Suprapubic skin (tissue), 4 donors: ENCODE data around the gene SLC44A4. TPM values are rescaled to one million over a fixed set of nuclear protein-coding genes. Genes with fewer than 3 reads are reported as not detected.
"Not testable (repeated sequence)": the region's sequence is repeated elsewhere in the genome, so short reads cannot be mapped to it uniquely, and the experiment has no call there.

Experiments
- DNase-seq, 2 donors: peaks; one replicate each; pipeline ENCODE4 v3.0.0-alpha.2; 2019; ENCODE audit warnings: low spot score in 2 of 2
- H3K27ac ChIP-seq: fragments of 200-600 bp; sonication (generic); one replicate; pipeline ENCODE4 v1.5.1; 2019
- H3K27me3 ChIP-seq: fragments of 200-600 bp; sonication (generic); one replicate; pipeline ENCODE4 v1.5.1; 2019
- H3K36me3 ChIP-seq: fragments of 200-600 bp; sonication (generic); one replicate; pipeline ENCODE4 v1.5.1; 2019
- H3K4me1 ChIP-seq: fragments of 200-600 bp; sonication (generic); one replicate; pipeline ENCODE4 v1.5.1; 2019
- H3K4me3 ChIP-seq: fragments of 200-600 bp; sonication (generic); one replicate; pipeline ENCODE4 v1.5.1; 2019; ENCODE audit warnings: mild to moderate bottlenecking
- H3K9me3 ChIP-seq: fragments of 200-600 bp; sonication (generic); one replicate; pipeline ENCODE4 v1.5.1; 2019
- EP300 ChIP-seq: sonication (generic); formaldehyde crosslinking; IDR thresholded peaks from one replicate; pipeline ENCODE4 v1.6.1; 2017; ENCODE audit warnings: antibody characterized with exemption
- POLR2A ChIP-seq, 2 donors: fragments of 450-650 bp; IDR thresholded peaks; one replicate each; pipeline ENCODE4 v1.6.1; 2017; ENCODE audit warnings: antibody characterized with exemption in 2 of 2, mild to moderate bottlenecking in 2 of 2, moderate library complexity in 2 of 2
- POLR2AphosphoS5 ChIP-seq, 3 donors: sonication (generic); formaldehyde crosslinking; IDR thresholded peaks; one replicate each; pipeline ENCODE4 v1.6.1; 2017; ENCODE audit warnings: antibody characterized with exemption in 3 of 3
- WGBS: methylation state at CpG from one replicate; pipeline ENCODE4 v1.1.5; 2018; 5-methylcytosine and 5-hydroxymethylcytosine counted together
- total RNA-seq, 4 donors: library from RNA; depleted of rRNA; stranded (reverse); fragments of >200 nt; gene quantifications; one replicate each; pipeline ENCODE4 v1.1.0, GENCODE V29; 2016
- TF ChIP-seq, protein P1 (sequence below), 2 donors: fragments of 200-600 bp in 1 of 2; fragments of 450-650 bp in 1 of 2; sonication (generic) in 1 of 2; IDR thresholded peaks; one replicate each; pipeline ENCODE4 v1.5.1; 2016 to 2019; ENCODE audit warnings: antibody characterized with exemption in 2 of 2, mild to moderate bottlenecking in 1 of 2, moderate library complexity in 1 of 2

Gene SLC44A4
- total RNA-seq, 4 donors from 2014 or later, result 1.4 to 7.4 (median 4.1) TPM

DNA sequence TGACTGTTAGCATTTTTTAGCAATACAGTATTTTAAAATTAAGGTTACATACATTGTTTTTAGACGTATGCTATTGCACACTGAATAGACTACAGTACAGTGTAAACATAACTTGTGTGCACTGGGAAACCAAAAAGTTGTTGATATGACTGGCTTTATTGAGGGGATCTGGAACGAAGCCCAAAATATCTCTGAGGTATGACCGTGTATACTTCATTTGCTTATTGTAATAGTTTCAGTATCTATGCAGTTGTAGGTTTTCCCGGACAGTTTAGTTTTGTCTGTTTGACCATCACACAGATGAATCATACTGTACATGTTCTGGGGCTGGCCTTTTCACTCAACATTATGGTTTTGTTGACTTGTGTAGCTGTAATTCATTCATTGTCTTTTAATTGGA, 30.0 kb upstream of the SLC44A4 start:
- H3K4me3 ChIP-seq, result no peak overlapping the region
- TF ChIP-seq POLR2A (IDR thresholded peaks at IDR 0.05) (no peak), POLR2AphosphoS5 (IDR thresholded peaks at IDR 0.05) (no peak), EP300 (no peak)
- TF ChIP-seq, protein P1, sequence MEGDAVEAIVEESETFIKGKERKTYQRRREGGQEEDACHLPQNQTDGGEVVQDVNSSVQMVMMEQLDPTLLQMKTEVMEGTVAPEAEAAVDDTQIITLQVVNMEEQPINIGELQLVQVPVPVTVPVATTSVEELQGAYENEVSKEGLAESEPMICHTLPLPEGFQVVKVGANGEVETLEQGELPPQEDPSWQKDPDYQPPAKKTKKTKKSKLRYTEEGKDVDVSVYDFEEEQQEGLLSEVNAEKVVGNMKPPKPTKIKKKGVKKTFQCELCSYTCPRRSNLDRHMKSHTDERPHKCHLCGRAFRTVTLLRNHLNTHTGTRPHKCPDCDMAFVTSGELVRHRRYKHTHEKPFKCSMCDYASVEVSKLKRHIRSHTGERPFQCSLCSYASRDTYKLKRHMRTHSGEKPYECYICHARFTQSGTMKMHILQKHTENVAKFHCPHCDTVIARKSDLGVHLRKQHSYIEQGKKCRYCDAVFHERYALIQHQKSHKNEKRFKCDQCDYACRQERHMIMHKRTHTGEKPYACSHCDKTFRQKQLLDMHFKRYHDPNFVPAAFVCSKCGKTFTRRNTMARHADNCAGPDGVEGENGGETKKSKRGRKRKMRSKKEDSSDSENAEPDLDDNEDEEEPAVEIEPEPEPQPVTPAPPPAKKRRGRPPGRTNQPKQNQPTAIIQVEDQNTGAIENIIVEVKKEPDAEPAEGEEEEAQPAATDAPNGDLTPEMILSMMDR (IDR thresholded peaks at IDR 0.05), result no peak
- H3K4me1 ChIP-seq, result peaks cover 6% of the 10 kb centered on the region
- H3K27ac ChIP-seq, result no peak overlapping the region
- no peak for DNase-seq
- H3K27me3 ChIP-seq, result no peaks in the 10 kb centered on the region
- 61% methylated on average over 4 of the region's 4 CpGs for WGBS
- no peaks in the 10 kb centered on the region for H3K36me3 ChIP-seq
- no peaks in the 10 kb centered on the region for H3K9me3 ChIP-seq

DNA sequence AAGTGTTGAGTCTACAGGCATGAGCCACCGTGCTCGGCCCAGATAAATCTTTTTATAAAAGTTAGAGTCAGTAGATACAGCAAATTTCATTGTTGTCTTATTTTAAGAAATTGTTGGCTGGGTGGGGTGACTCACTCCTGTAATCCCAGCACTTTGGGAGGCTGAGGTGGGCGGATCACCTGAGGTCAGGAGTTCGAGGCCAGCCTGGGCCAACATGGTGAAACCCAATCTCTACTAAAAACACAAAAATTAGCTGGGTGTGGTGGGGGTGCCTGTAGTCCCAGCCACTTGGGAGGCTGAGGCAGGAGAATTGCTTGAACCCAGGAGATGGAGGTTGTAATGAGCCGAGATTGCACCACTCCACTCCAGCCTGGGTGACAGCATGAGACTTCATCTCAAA, 29.5 kb upstream of the SLC44A4 start:
- not testable (repeated sequence) for H3K27ac ChIP-seq, DNase-seq
- 84% methylated on average over 5 of the region's 5 CpGs for WGBS

DNA sequence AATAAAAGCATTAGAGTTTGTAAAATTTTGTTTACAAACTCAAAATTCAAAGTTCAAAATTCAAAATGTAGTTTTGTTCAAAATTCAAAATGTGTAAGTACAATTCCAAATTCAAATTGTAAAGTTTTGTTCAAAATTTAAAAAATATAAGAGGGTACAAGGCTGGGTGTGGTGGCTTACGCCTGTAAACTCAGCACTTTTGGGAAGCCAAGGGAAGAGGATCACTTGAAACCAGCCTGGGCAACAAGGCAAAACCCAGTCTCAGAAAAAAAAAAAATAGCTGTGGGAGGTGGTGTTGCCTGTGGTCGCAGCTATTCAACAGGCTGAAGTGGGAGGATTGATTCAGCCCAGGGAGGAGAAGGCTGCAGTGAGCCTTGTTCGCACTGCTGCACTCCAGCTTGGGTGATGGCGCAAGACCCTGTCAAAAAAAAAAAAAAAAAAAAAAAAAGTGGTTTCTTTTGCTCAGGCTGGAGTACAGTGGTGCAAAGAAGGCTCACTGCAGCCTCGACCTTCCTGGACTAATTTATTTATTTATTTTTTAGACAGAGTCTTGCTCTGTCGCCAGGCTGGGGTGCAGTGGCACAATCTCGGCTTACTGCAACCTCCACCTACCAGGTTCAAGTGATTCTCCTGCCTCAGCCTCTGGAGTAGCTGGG, 28.5 kb upstream of the SLC44A4 start:
- DNase-seq, result no peak
- peaks cover 15% of the 10 kb centered on the region for H3K4me1 ChIP-seq
- no peaks in the 10 kb centered on the region for H3K36me3 ChIP-seq
- H3K27ac ChIP-seq, result no peak overlapping the region
- H3K4me3 ChIP-seq, result no peak overlapping the region
- 48% methylated on average over 7 of the region's 7 CpGs for WGBS
- no peaks in the 10 kb centered on the region for H3K9me3 ChIP-seq
- H3K27me3 ChIP-seq, result no peaks in the 10 kb centered on the region
- TF ChIP-seq POLR2A (IDR thresholded peaks at IDR 0.05) (no peak), POLR2AphosphoS5 (IDR thresholded peaks at IDR 0.05) (no peak), EP300 (no peak)
- TF ChIP-seq, protein P1 (IDR thresholded peaks at IDR 0.05), result no peak

More for the DNA sequence above, 29.5 kb upstream of the SLC44A4 start:
- not testable (repeated sequence) for H3K9me3 ChIP-seq, H3K4me3 ChIP-seq, H3K27me3 ChIP-seq, H3K36me3 ChIP-seq, H3K4me1 ChIP-seq

DNA sequence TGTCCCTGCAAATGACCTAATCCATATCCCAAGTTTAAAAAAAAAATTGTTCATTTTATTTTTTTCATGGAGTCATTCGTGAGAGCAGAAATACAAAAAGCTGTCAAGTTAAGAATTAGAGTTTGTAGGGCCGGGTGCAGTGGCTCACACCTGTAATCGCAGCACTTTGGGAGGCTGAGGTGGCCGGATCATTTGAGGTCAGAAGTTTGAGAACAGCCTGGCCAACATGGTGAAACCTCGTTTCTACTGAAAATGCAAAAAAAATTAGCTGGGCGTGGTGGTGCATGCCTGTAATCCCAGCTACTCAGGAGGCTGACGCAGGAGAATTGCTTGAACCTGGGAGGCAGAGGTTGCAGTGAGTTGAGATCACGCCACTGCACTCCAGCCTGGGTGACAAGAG, 27.9 kb upstream of the SLC44A4 start:
- not testable (repeated sequence) for H3K9me3 ChIP-seq, H3K4me3 ChIP-seq, H3K36me3 ChIP-seq, DNase-seq, H3K27me3 ChIP-seq, H3K27ac ChIP-seq
- WGBS, result 79% methylated on average over 8 of the region's 8 CpGs
- peaks cover 16% of the 10 kb centered on the region for H3K4me1 ChIP-seq

DNA sequence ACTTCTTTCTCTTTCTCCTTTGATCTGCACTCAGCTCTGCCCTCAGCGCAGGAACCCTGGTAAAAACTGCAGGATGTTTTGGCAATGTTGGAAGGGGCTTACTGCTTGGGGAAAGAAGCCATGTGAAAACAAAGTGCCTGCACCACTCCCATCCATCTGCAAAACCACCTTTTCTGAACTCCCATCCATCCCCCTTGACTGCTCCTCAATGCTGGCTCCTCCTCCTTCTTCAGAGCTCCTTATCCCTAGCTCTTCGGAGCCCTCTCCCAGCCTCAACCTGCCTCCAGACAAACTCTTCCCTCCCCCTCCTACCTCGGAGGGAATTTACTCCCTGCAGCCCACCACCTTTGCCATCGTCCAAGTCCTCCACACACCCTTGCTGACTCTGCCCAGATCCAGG, 27.3 kb upstream of the SLC44A4 start:
- Histone ChIP-seq H3K27ac (no peak overlapping the region), H3K9me3 (no peaks in the 10 kb centered on the region), H3K27me3 (no peaks in the 10 kb centered on the region), H3K4me3 (no peak overlapping the region), H3K36me3 (no peaks in the 10 kb centered on the region), H3K4me1 (peaks cover 19% of the 10 kb centered on the region)
- TF ChIP-seq, protein P1 (IDR thresholded peaks at IDR 0.05), result no peak
- no peak for TF ChIP-seq POLR2AphosphoS5 (IDR thresholded peaks at IDR 0.05)
- no peak for TF ChIP-seq POLR2A (IDR thresholded peaks at IDR 0.05)
- no peak for TF ChIP-seq EP300
- no peak for DNase-seq
- 42% methylated on average over 4 of the region's 4 CpGs for WGBS

DNA sequence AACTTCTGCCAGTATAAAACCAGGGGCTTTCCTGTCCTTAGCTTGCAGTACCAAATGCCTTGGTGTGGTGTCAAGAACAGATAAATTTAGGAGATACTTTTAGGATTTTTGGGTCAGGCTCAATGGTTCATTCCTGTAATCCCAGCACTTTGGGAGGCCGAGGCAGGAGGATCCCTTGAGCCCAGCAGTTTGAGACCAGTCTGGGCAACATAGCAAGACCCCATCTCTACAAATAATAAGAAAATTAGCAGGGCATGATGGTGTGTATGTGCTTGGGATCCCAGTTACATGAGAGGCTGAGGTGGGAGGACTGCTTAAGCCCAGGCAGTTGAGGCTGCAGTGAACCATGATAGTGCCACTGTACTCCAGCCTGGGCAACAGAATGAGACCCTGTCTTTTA, 26.2 kb upstream of the SLC44A4 start:
- TF ChIP-seq POLR2AphosphoS5 (IDR thresholded peaks at IDR 0.05), result no peak
- TF ChIP-seq, protein P1 (IDR thresholded peaks at IDR 0.05), result no peak
- TF ChIP-seq EP300, result no peak
- no peak for TF ChIP-seq POLR2A (IDR thresholded peaks at IDR 0.05)
- no peaks in the 10 kb centered on the region for H3K27me3 ChIP-seq
- peaks cover 21% of the 10 kb centered on the region for H3K4me1 ChIP-seq
- DNase-seq, result no peak
- H3K4me3 ChIP-seq, result no peak overlapping the region
- 95% methylated on average over 1 of the region's 1 CpG for WGBS
- no peak overlapping the region for H3K27ac ChIP-seq
- H3K9me3 ChIP-seq, result no peaks in the 10 kb centered on the region
- H3K36me3 ChIP-seq, result no peaks in the 10 kb centered on the region
